ENCODE data around the gene ATP6V1F. TPM values are rescaled to one million over a fixed set of nuclear protein-coding genes. Genes with fewer than 3 reads are reported as not detected.
A peak's percentile ranks its signal among the peaks of the same experiment; 100 is the strongest.

The ATP6V1F gene
- total and polyA plus RNA-seq, 11 donors = 91.6 to 198 (median 122) TPM

- H3K4me1 ChIP-seq = no peaks in the 10 kb centered on the region
- WGBS, 4 donors = 74 to 79% (median 76%) methylated on average over 3 of the region's 3 CpGs
- DNase-seq = no peak
- TF ChIP-seq CTCF (IDR thresholded peaks at IDR 0.05) (no peak), POLR2A (IDR thresholded peaks at IDR 0.05) (no peak)
- H3K27me3 ChIP-seq = no peaks in the 10 kb centered on the region
- H3K4me3 ChIP-seq = no peak overlapping the region
- intact Hi-C loops (cut with DNase I) = no loop called here
- H3K36me3 ChIP-seq = no peaks in the 10 kb centered on the region
- ATAC-seq = no peak
- no peaks in the 10 kb centered on the region for H3K9me3 ChIP-seq
- H3K27ac ChIP-seq = no peak overlapping the region
Observed at GRCh38 chr7:128818694-128819093, 44.0 kb upstream of the ATP6V1F start.

- peak in 2 of 4 donors; percentile 21 to 25 for ATAC-seq
- DNase-seq = no peak
- intact Hi-C loops (cut with DNase I) = loop anchor here in 1 of 10 donors (10.0 kb wide), 1 partner anchor 67 kb away; no protein-coding TSS in a partner anchor
- H3K27ac ChIP-seq = no peak overlapping the region
- peaks cover 0 to 6% (median 0%) of the 10 kb centered on the region in 12 donors for H3K4me1 ChIP-seq
- H3K4me3 ChIP-seq = no peak overlapping the region
- TF ChIP-seq POLR2A (IDR thresholded peaks at IDR 0.05) (no peak), CTCF (IDR thresholded peaks at IDR 0.05) (no peak)
- H3K36me3 ChIP-seq = no peaks in the 10 kb centered on the region
- WGBS, 4 donors = 84 to 95% (median 93%) methylated on average over 4 of the region's 4 CpGs
- H3K9me3 ChIP-seq = no peaks in the 10 kb centered on the region
- no peaks in the 10 kb centered on the region for H3K27me3 ChIP-seq
Observed at GRCh38 chr7:128821724-128822123, 40.9 kb upstream of the ATP6V1F start.

GRCh38 chr7:128826512-128826911, 36.1 kb upstream of the ATP6V1F start:
- no peak overlapping the region for H3K4me3 ChIP-seq
- intact Hi-C loops (cut with DNase I) = loop anchor here in 4 of 10 donors (5.0 to 10.0 kb wide), 3 partner anchors 34 to 84 kb away; partner anchors contain the start of gene CCDC136 (in 4 of the 4)
- 67 to 76% (median 73%) methylated on average over 3 to 4 of the region's 4 CpGs for WGBS, 4 donors
- no peaks in the 10 kb centered on the region for H3K36me3 ChIP-seq
- peak in 1 of 5 donors; percentile 28 for DNase-seq
- TF ChIP-seq POLR2A (IDR thresholded peaks at IDR 0.05) = no peak
- no peak for TF ChIP-seq CTCF (IDR thresholded peaks at IDR 0.05)
- no peak for ATAC-seq
- peaks cover 0 to 38% (median 17%) of the 10 kb centered on the region in 12 donors for H3K4me1 ChIP-seq
- H3K27ac ChIP-seq = peak overlapping the region; percentile 70 to 100 (median 96)
- H3K9me3 ChIP-seq = no peaks in the 10 kb centered on the region
- H3K27me3 ChIP-seq = peaks cover 0 to 21% (median 0%) of the 10 kb centered on the region in 9 donors

GRCh38 chr7:128826916-128827247, 35.8 kb upstream of the ATP6V1F start:
- Histone ChIP-seq H3K4me3 (peak overlapping the region in 3 of 12 donors; percentile 6 to 47 (median 11)), H3K9me3 (no peaks in the 10 kb centered on the region), H3K27ac (peak overlapping the region; percentile 70 to 100 (median 96)), H3K36me3 (no peaks in the 10 kb centered on the region), H3K4me1 (peaks cover 0 to 41% (median 20%) of the 10 kb centered on the region in 12 donors), H3K27me3 (peaks cover 0 to 25% (median 0%) of the 10 kb centered on the region in 9 donors)
- TF ChIP-seq POLR2A (IDR thresholded peaks at IDR 0.05) (no peak), CTCF (IDR thresholded peaks at IDR 0.05) (no peak)
- DNase-seq (peak in 1 of 5 donors; percentile 32), ATAC-seq (no peak)
- intact Hi-C loops (cut with DNase I) = loop anchor here in 4 of 10 donors (5.0 to 10.0 kb wide), 3 partner anchors 35 to 85 kb away; partner anchors contain the start of gene CCDC136 (in 4 of the 4)
- 52 to 79% (median 69%) methylated on average over 1 of the region's 1 CpG for WGBS, 4 donors
